ENCODE measurements around the gene ATP5F1D. TPM values are rescaled to one million over a fixed set of nuclear protein-coding genes. Genes with fewer than 3 reads are reported as not detected.

The ATP5F1D gene
- total RNA-seq, 2 donors from 2014 or later = 156 to 157 TPM

DNA sequence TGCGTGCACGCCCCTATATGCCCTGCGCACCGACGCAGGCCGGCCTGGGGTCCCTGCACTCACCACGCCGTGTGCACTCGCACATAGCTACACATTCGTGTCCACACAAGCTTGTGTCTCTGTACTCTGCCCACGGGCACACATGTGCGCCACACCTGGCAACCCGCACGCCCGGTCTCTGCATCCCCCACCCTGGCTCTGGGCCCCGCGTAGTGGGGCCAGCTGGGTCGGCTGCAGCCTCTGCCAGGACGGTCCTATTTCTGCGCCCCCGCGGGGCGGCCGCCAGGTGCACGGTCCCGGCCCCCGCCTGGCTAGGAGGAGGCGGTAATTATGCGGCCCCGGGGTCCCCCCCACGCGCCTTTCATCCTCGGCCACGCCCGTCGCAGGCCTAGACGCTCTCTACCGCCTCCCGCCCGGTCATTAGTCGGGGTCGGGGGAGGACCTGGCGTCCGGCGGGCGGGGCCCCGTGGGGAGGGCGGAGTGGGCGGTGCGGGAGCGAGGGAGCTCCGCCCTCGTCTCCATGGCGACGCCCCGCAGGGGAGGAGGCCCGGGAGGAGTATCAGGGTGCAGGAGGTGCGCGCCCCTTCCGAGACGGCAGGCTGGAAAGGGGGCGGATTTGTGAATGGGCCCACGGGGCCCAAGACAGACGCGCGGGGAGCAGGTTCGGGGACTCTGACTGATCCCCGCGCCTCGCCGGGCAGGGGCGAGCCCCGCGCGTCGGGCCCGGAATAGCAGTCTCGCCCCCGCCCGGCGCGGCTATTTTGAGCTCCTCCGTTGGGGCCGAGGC is 24.8 kb downstream of the ATP5F1D start:
- H3K27me3 ChIP-seq = no peaks in the 10 kb centered on the region
- H3K36me3 ChIP-seq (replicated peaks in 1 of 2; ENCODE audit: insufficient read depth in 1 of 2, low read depth in 2 of 2) = no peaks in the 10 kb centered on the region
- H3K9me3 ChIP-seq = no peaks in the 10 kb centered on the region
- peak overlapping the region in 1 of 2 donors; percentile 19 for H3K4me3 ChIP-seq
- DNase-seq = peak; percentile 78 to 82 (median 82)
- peak; percentile 12 for ATAC-seq
- intact Hi-C loops (cut with DNase I) = no loop called here
- peaks cover 81% of the 10 kb centered on the region for H3K4me1 ChIP-seq
- 7% methylated on average over 84 of the region's 84 CpGs; no CpG with 5 or more reads in 1 of the 2 donors for WGBS, 2 donors
- H3K27ac ChIP-seq = peak overlapping the region; percentile 55 to 100 (median 90)
- TF ChIP-seq POLR2A (IDR thresholded peaks at IDR 0.05) = peak in 1 of 3 donors; percentile 13
- TF ChIP-seq, protein P1, sequence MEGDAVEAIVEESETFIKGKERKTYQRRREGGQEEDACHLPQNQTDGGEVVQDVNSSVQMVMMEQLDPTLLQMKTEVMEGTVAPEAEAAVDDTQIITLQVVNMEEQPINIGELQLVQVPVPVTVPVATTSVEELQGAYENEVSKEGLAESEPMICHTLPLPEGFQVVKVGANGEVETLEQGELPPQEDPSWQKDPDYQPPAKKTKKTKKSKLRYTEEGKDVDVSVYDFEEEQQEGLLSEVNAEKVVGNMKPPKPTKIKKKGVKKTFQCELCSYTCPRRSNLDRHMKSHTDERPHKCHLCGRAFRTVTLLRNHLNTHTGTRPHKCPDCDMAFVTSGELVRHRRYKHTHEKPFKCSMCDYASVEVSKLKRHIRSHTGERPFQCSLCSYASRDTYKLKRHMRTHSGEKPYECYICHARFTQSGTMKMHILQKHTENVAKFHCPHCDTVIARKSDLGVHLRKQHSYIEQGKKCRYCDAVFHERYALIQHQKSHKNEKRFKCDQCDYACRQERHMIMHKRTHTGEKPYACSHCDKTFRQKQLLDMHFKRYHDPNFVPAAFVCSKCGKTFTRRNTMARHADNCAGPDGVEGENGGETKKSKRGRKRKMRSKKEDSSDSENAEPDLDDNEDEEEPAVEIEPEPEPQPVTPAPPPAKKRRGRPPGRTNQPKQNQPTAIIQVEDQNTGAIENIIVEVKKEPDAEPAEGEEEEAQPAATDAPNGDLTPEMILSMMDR (IDR thresholded peaks at IDR 0.05) = no peak

DNA sequence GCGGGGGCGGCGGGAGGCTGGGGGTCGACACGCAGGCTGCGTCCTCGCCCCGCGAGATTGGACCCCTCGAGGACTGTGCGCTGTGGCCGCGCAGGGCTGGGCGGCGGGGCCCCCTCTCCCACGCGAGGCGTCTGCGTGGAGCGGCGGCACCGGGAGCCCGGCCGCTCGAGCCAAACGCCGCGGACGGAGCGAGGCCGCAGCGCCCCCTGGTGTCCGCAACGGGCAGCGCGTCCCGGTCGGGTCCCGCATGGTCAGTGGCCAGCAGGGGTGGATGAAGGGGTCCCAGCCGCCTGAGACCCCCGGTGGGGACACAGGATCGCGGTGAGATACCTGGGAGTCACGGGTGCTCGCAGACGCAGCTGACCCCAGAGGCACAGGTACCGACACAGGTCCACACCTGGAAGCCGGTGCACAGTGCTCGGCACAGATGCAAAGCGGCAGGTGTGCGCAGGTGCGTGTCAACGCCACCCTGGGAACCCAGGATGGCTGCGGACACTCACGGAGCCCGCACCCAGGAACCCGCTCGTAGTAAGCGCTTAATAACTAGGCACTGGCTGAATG is 25.4 kb downstream of the ATP5F1D start:
- 1% methylated on average over 54 of the region's 59 CpGs; no CpG with 5 or more reads in 1 of the 2 donors for WGBS, 2 donors
- peak overlapping the region; percentile 6 to 100 (median 90) for H3K27ac ChIP-seq
- H3K4me1 ChIP-seq = peaks cover 81% of the 10 kb centered on the region
- ATAC-seq (peak; percentile 8), DNase-seq (peak; percentile 65 to 81 (median 74))
- H3K9me3 ChIP-seq = no peaks in the 10 kb centered on the region
- TF ChIP-seq, protein P1 (IDR thresholded peaks at IDR 0.05) = peak; percentile 88 to 98 (median 96)
- TF ChIP-seq POLR2A (IDR thresholded peaks at IDR 0.05) = no peak
- H3K36me3 ChIP-seq (replicated peaks in 1 of 2; ENCODE audit: insufficient read depth in 1 of 2, low read depth in 2 of 2) = no peaks in the 10 kb centered on the region
- H3K27me3 ChIP-seq = no peaks in the 10 kb centered on the region
- intact Hi-C loops (cut with DNase I) = no loop called here
- peak overlapping the region in 1 of 2 donors; percentile 19 for H3K4me3 ChIP-seq

DNA sequence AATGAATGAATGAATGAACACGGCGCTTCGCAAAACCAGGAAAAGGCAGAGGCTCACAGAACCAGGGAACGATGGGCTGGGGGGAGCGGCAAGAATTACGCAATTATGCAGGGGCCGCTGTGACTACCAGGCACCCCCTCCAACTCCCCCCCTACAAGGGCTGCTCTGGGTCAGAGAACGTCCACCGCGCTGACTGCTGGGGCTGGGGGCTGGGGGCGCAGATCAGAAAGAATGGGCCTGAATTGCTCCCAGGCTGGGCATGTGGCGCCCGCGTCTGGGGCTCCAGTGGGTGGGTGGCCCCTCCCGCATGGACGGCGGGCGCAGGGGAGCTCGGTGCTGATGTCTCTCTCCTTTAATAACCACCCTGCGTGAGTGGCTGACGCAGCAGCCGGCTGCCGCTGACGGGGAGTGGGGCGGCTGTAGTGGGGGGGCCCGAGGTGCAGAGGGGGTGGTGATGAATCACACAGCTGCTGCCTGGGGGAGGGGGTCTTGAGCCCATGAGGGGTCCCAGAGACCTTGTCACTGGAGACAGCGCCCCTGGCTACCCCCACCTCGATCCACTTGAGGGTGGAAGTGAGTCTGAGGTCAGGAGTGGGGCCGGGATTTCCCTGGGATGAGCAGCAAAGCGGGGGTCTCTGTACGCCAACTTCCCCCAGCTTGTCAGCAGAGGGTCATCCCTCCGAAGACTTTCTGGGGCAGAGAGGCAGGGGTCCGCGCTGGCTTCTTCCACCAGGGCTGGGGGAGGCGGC is 26.1 kb downstream of the ATP5F1D start:
- DNase-seq = peak in 2 of 4 donors; percentile 29 to 33

DNA sequence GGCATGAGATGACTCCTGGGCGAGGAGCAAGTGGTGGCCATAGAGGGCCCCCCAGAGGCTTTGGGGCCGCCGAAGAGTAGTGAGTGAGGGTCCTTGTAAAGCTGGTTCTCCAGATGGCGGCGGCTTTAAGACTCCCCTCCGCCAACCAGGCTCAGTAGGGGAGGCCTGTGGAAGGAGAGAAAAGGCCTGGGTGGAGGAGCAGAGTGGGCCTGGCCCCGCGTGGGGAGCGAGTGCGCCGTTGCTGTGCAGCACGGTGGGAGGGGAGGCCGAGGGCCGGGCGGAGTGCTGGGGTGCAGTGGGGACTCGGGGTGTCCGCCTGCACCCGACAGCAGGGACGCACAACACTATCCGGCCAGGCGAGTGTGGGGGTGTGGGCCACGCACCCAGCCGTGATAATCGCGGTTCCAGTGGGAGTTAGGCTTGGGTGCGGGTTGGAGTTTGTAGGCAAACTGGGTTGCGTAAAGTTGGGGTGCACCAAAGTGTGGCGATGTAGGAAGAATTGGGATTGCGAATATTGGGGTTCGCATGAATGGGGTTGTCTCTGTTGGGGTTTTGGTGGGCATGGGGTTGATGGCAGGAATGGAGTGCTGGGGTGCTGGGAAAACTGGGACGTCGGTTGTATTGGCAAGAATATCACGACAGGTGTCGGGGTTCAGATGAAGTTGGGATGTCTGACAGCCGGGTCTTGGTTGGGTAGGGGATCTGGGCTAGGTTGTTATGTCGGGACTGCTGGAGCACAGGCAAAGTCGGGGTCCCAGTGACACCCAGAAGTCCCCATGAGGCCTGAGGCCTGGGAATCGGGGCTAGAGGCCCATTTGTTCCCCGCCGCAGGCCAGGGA is 26.9 kb downstream of the ATP5F1D start:
- no peak overlapping the region for H3K4me3 ChIP-seq
- peak in 1 of 4 donors; percentile 14 for DNase-seq
- peak overlapping the region; percentile 95 to 100 (median 98) for H3K27ac ChIP-seq
- no peak for ATAC-seq
- no peaks in the 10 kb centered on the region for H3K9me3 ChIP-seq
- TF ChIP-seq, protein P1 (IDR thresholded peaks at IDR 0.05) = no peak
- no peak for TF ChIP-seq POLR2A (IDR thresholded peaks at IDR 0.05)
- 47 to 48% methylated on average over 37 to 40 of the region's 40 CpGs for WGBS, 2 donors
- intact Hi-C loops (cut with DNase I) = no loop called here
- H3K27me3 ChIP-seq = no peaks in the 10 kb centered on the region
- H3K4me1 ChIP-seq = peaks cover 81% of the 10 kb centered on the region
- peaks cover 7 to 8% of the 10 kb centered on the region in 2 donors for H3K36me3 ChIP-seq (replicated peaks in 1 of 2; ENCODE audit: insufficient read depth in 1 of 2, low read depth in 2 of 2)

More for the DNA sequence above, 26.1 kb downstream of the ATP5F1D start:
- TF ChIP-seq, protein P1 (IDR thresholded peaks at IDR 0.05) = no peak
- TF ChIP-seq POLR2A (IDR thresholded peaks at IDR 0.05) = no peak
- intact Hi-C loops (cut with DNase I) = no loop called here
- no peaks in the 10 kb centered on the region for H3K27me3 ChIP-seq
- no peak overlapping the region for H3K4me3 ChIP-seq
- ATAC-seq = no peak
- peaks cover 81% of the 10 kb centered on the region for H3K4me1 ChIP-seq
- H3K27ac ChIP-seq = peak overlapping the region in 3 of 4 donors; percentile 95 to 100 (median 98)
- 33 to 34% methylated on average over 29 to 34 of the region's 35 CpGs for WGBS, 2 donors
- peaks cover under 1% of the 10 kb centered on the region in 2 donors for H3K36me3 ChIP-seq (replicated peaks in 1 of 2; ENCODE audit: insufficient read depth in 1 of 2, low read depth in 2 of 2)
- H3K9me3 ChIP-seq = no peaks in the 10 kb centered on the region

Measured in body of pancreas (tissue), 4 donors.